ENCODE data around the gene PRR12.

GRCh38 chr19:49632576-49632975 is 41.6 kb downstream of the PRR12 start:
- TF ChIP-seq HDGF (IDR thresholded peaks at IDR 0.05; ENCODE audit: borderline replicate concordance) = no peak
- no peak for TF ChIP-seq SP1 (IDR thresholded peaks at IDR 0.05)
- TF ChIP-seq, protein P1, sequence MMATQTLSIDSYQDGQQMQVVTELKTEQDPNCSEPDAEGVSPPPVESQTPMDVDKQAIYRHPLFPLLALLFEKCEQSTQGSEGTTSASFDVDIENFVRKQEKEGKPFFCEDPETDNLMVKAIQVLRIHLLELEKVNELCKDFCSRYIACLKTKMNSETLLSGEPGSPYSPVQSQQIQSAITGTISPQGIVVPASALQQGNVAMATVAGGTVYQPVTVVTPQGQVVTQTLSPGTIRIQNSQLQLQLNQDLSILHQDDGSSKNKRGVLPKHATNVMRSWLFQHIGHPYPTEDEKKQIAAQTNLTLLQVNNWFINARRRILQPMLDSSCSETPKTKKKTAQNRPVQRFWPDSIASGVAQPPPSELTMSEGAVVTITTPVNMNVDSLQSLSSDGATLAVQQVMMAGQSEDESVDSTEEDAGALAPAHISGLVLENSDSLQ (IDR thresholded peaks at IDR 0.05) = no peak
- no peak for TF ChIP-seq BHLHE40 (IDR thresholded peaks at IDR 0.05; ENCODE audit: borderline replicate concordance)
- TF ChIP-seq TARDBP (IDR thresholded peaks at IDR 0.05) = no peak
- no peak for TF ChIP-seq FOXA1 (IDR thresholded peaks at IDR 0.05)
